Endothelial cell of umbilical vein (primary cell): ENCODE data around the gene RAB8A. TPM values are rescaled to one million over a fixed set of nuclear protein-coding genes. Genes with fewer than 3 reads are reported as not detected.

Source experiments
- BruUV-seq: library from RNA; stranded (reverse); fragments of 400-500 nt; replicated peaks from 2 replicates; lab custom pipeline; 2021; lab: Mats Ljungman, UMichigan
- CTCF ChIA-PET: fragments of 300-600, 350-600 bp; sonication (Branson Sonifier 250); formaldehyde crosslinking; loops from one replicate; lab custom pipeline; 2021; ENCODE audit warnings: antibody characterized with exemption, inconsistent platforms; lab: Charles Lee
- POLR2A ChIA-PET: fragments of 300-600, 350-600 bp; sonication (Branson Sonifier 250); formaldehyde crosslinking; loops from one replicate; lab custom pipeline; 2021; ENCODE audit warnings: antibody characterized with exemption, inconsistent platforms; lab: Charles Lee
- DNase-seq: peaks from one replicate; pipeline ENCODE4 v3.0.0-alpha.2; 2011; ENCODE audit warnings: low read depth, low spot score
- FAIRE-seq: peaks from 2 replicates; lab custom pipeline; 2011; peaks lifted over from hg19 to GRCh38; lab: Jason Lieb, UNC
- H2AFZ ChIP-seq: 2 replicates; pipeline ENCODE4 v1.6.0; 2012; ENCODE audit warnings: low read depth, low read length, control low read depth, inconsistent platforms
- H3K27ac ChIP-seq: 2 replicates; pipeline ENCODE4 v1.5.1; 2011; ENCODE audit warnings: low read depth, mild to moderate bottlenecking, control low read depth, low read length, moderate library complexity; ENCODE audit not compliant: insufficient read depth
- H3K27me3 ChIP-seq, 2 experiments: 2 replicates each; pipeline versions ENCODE4 v1.6.0 to v1.6.1; 2011; ENCODE audit warnings: low read length in 2 of 2, mixed read lengths in 1 of 2; ENCODE audit not compliant: control insufficient read depth in 2 of 2, insufficient read depth in 2 of 2
- H3K36me3 ChIP-seq, 2 experiments: 2 replicates in 1 of 2; 3 replicates in 1 of 2; pipeline ENCODE4 v1.5.1; 2011; ENCODE audit warnings: low read length in 2 of 2, mild to moderate bottlenecking in 1 of 2, moderate library complexity in 1 of 2; ENCODE audit not compliant: control insufficient read depth in 2 of 2, insufficient read depth in 2 of 2; ENCODE audit errors: extremely low read depth in 1 of 2
- H3K4me1 ChIP-seq: 3 replicates; pipeline ENCODE4 v1.5.1; 2011; ENCODE audit warnings: mild to moderate bottlenecking, low read length; ENCODE audit not compliant: control insufficient read depth, insufficient read depth; ENCODE audit errors: extremely low read depth
- H3K4me2 ChIP-seq: 2 replicates; pipeline ENCODE4 v1.6.1; 2011; ENCODE audit warnings: low read length, control low read depth, mixed read lengths; ENCODE audit not compliant: insufficient read depth
- H3K4me3 ChIP-seq, 3 experiments: fragments of 200-600 bp in 1 of 3; sonication (generic), shearing (Covaris generic) in 1 of 3; replicated peaks in 1 of 3; 2 replicates each; pipeline ENCODE4 v1.5.1; 2011 to 2016; ENCODE audit warnings: control low read depth in 3 of 3, low read length in 3 of 3, mild to moderate bottlenecking in 2 of 3, inconsistent platforms in 1 of 3, low read depth in 1 of 3, moderate library complexity in 1 of 3; ENCODE audit not compliant: insufficient read depth in 1 of 3
- H3K79me2 ChIP-seq: 2 replicates; pipeline ENCODE4 v1.6.0; 2012; ENCODE audit warnings: low read length, inconsistent platforms; ENCODE audit not compliant: control insufficient read depth, insufficient read depth
- H3K9ac ChIP-seq: replicated peaks from 2 replicates; pipeline ENCODE3; 2011; ENCODE audit warnings: low read length, control low read depth; ENCODE audit not compliant: insufficient read depth; ENCODE audit errors: extremely low read depth
- H3K9me1 ChIP-seq: replicated peaks from 3 replicates; pipeline ENCODE4 v1.6.0; 2011; ENCODE audit warnings: mild to moderate bottlenecking, low read length; ENCODE audit not compliant: control insufficient read depth, insufficient read depth; ENCODE audit errors: extremely low read depth
- H3K9me3 ChIP-seq: replicated peaks from 2 replicates; pipeline ENCODE4 v1.5.1; 2012; ENCODE audit warnings: low read length, inconsistent platforms; ENCODE audit not compliant: control insufficient read depth, insufficient read depth
- H4K20me1 ChIP-seq: replicated peaks from 2 replicates; pipeline ENCODE3; 2011; ENCODE audit warnings: mild to moderate bottlenecking, low read length; ENCODE audit not compliant: control insufficient read depth, insufficient read depth; ENCODE audit errors: extremely low read depth
- FOS ChIP-seq: IDR thresholded peaks from 2 replicates; pipeline ENCODE4 v1.6.1; 2011; ENCODE audit warnings: mild to moderate bottlenecking, low read length, moderate library complexity, borderline replicate concordance; ENCODE audit not compliant: insufficient read depth
- GATA2 ChIP-seq: IDR thresholded peaks from 2 replicates; pipeline ENCODE4 v1.7.0; 2011; ENCODE audit warnings: low read depth, mild to moderate bottlenecking, moderate library complexity, mixed read lengths, low read length; ENCODE audit not compliant: insufficient read length, insufficient read depth
- JUN ChIP-seq: IDR thresholded peaks from 2 replicates; pipeline ENCODE4 v1.6.1; 2011; ENCODE audit warnings: borderline replicate concordance, low read depth; ENCODE audit not compliant: insufficient read length, insufficient read depth
- MYC ChIP-seq: IDR thresholded peaks from one replicate; pipeline ENCODE4 v1.6.1; 2011; ENCODE audit warnings: mild to moderate bottlenecking, low read depth, low read length
- POLR2A ChIP-seq: IDR thresholded peaks from 2 replicates; pipeline ENCODE4 v1.6.1; 2012; ENCODE audit warnings: low read depth, mild to moderate bottlenecking, control low read depth, low read length
- POLR2AphosphoS5 ChIP-seq: IDR thresholded peaks from 2 replicates; pipeline ENCODE4 v1.6.1; 2012; ENCODE audit warnings: low read depth, mild to moderate bottlenecking, control low read depth, low read length, moderate library complexity; ENCODE audit not compliant: insufficient read depth
- dilution Hi-C: fragments of 300-500 bp; cut with MboI; formaldehyde crosslinking; loops from one replicate; pipeline ENCODE4 v1.15.0; 2019; ENCODE audit warnings: low sequenced_read_pairs; ENCODE audit not compliant: extremely low pct_ligation_motif_present
- intact Hi-C: fragments of 100-400 bp; cut with micrococcal nuclease; formaldehyde crosslinking; loops from one replicate; pipeline ENCODE4 v1.10.0; 2022
- polyA plus RNA-seq, 4 experiments: library from polyadenylated mRNA; depleted of rRNA in 3 of 4; stranded (reverse) in 3 of 4; unstranded in 1 of 4; fragments of >200 nt; gene quantifications; 2 replicates each; pipeline versions ENCODE4 v1.2.1 to v1.2.3, GENCODE V29; 2011 to 2012; ENCODE audit warnings: missing spikeins in 1 of 4
- total RNA-seq: library from RNA; stranded (reverse); gene quantifications from 2 replicates; pipeline ENCODE4 v1.2.3, GENCODE V29; 2021
- TF ChIP-seq, protein P1 (sequence below), 2 donors: IDR thresholded peaks; 1 replicate in 1 of 2; 2 replicates in 1 of 2; pipeline ENCODE4 v1.5.1; 2011; ENCODE audit warnings: low read length in 2 of 2, mild to moderate bottlenecking in 2 of 2, moderate library complexity in 2 of 2, control low read depth in 1 of 2, inconsistent platforms in 1 of 2, low read depth in 1 of 2; ENCODE audit not compliant: insufficient read depth in 1 of 2; ENCODE audit errors: extremely low read depth in 1 of 2

The RAB8A gene
- total and polyA plus RNA-seq, 2 donors (not counting 3 experiments of a cell fraction or from before 2014, with no cell fraction given), result 81.5 to 107 TPM

DNA sequence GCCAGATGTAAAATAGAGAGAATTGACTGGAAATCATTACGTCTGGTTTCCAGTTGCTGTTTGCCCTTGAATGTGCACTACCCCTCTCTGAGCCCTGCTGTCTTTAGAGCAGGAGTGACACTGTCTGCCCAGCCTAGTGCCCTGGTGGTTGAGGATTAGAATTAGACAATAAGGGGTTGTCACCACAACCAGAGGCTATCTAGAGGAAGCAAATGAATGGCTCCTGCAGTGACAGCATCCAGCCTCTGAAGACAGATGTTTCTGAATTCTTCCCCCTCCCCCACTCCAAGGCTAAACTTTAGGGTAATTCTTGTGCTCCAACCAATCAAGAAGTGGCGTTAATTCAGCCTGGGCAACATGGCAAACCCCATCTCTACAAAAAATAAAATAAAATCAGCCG lies 2.0 kb downstream of the RAB8A start:
- peaks cover 12% of the 10 kb centered on the region for H3K4me1 ChIP-seq
- H3K4me2 ChIP-seq, result no peak overlapping the region
- POLR2A ChIA-PET, result no interaction called here
- H3K9me3 ChIP-seq, result no peaks in the 10 kb centered on the region
- FAIRE-seq (no peak), DNase-seq (no peak)
- no peaks in the 10 kb centered on the region for H3K9me1 ChIP-seq
- TF ChIP-seq POLR2A (no peak), POLR2AphosphoS5 (no peak), FOS (no peak), JUN (no peak), GATA2 (no peak), MYC (no peak)
- TF ChIP-seq, protein P1, sequence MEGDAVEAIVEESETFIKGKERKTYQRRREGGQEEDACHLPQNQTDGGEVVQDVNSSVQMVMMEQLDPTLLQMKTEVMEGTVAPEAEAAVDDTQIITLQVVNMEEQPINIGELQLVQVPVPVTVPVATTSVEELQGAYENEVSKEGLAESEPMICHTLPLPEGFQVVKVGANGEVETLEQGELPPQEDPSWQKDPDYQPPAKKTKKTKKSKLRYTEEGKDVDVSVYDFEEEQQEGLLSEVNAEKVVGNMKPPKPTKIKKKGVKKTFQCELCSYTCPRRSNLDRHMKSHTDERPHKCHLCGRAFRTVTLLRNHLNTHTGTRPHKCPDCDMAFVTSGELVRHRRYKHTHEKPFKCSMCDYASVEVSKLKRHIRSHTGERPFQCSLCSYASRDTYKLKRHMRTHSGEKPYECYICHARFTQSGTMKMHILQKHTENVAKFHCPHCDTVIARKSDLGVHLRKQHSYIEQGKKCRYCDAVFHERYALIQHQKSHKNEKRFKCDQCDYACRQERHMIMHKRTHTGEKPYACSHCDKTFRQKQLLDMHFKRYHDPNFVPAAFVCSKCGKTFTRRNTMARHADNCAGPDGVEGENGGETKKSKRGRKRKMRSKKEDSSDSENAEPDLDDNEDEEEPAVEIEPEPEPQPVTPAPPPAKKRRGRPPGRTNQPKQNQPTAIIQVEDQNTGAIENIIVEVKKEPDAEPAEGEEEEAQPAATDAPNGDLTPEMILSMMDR (IDR thresholded peaks at IDR 0.05; ENCODE audit: extremely low read depth in 1 of 2, insufficient read depth in 1 of 2, low read depth in 1 of 2, low read length in 2 of 2), result no peak
- peaks cover 0 to 9% of the 10 kb centered on the region in 2 experiments for H3K36me3 ChIP-seq
- H3K79me2 ChIP-seq, result peaks cover 44% of the 10 kb centered on the region
- no peaks in the 10 kb centered on the region for H4K20me1 ChIP-seq
- dilution Hi-C loops (no loop called here), intact Hi-C loops (no loop called here)
- no peak overlapping the region for H3K27ac ChIP-seq
- no peaks in the 10 kb centered on the region for H3K27me3 ChIP-seq
- no peak overlapping the region for H3K9ac ChIP-seq
- no TSS peak for BruUV-seq
- CTCF ChIA-PET, result interaction anchor here (1.3 kb wide), 1 partner anchor 72 kb away, joined by 11 read pairs; no protein-coding TSS in a partner anchor
- H2AFZ ChIP-seq, result no peak overlapping the region
- H3K4me3 ChIP-seq, result no peak overlapping the region
